Left cardiac atrium (tissue), 4 donors: ENCODE measurements around the gene VRTN. TPM values are rescaled to one million over a fixed set of nuclear protein-coding genes. Genes with fewer than 3 reads are reported as not detected.
"Not testable (repeated sequence)": the region's sequence is repeated elsewhere in the genome, so short reads cannot be mapped to it uniquely, and the experiment has no call there.

Experiments used
- ATAC-seq, 2 donors: fragments of 200-7000 bp; cut with Tn5 transposase; one replicate each; pipeline ENCODE4 v1.9.1; 2020; ENCODE audit warnings: mild to moderate bottlenecking in 2 of 2, moderate library complexity in 2 of 2
- DNase-seq: peaks from one replicate; pipeline ENCODE4 v3.0.0-alpha.2; 2020
- intact Hi-C, 2 donors: fragments of 100-400 bp; cut with DNase I; formaldehyde crosslinking; loops; one replicate each; pipeline versions ENCODE4 v1.14.1 to v1.15.1; 2022 to 2023
- long read RNA-seq: library from polyadenylated mRNA; unstranded; transcript quantifications from one replicate; pipeline ENCODE4 v2.0.0, GENCODE V29; 2021
- total RNA-seq, 2 donors: library from RNA; stranded (reverse); fragmentation: NEBNext Ultra II Directional; extraction: Animal tissue kit (Norgen Biotek cat#: 25700); gene quantifications; one replicate each; pipeline ENCODE4 v1.2.1, GENCODE V29; 2021
- donor health status: DM: no; HTN: yes; CAD: no.
- donor health status: DM: no; HTN: yes; CAD: no; lungs with severe emphysema.
- donor health status: DM: yes; HTN: yes; CAD: no.
- donor health status: Dilated cardiomyopathy.

The VRTN gene
- not detected for total RNA-seq
- long read RNA-seq, result 0 reads

GRCh38 chr14:74348241-74348734 lies at the start of gene VRTN:
TSS of gene VRTN (plus strand) at chr14:74348471. CDS start at chr14:74356784, 8,313 bp downstream.
- intact Hi-C loops, result no loop called here
- no peak for ATAC-seq
- no peak for DNase-seq

- ATAC-seq (peak in 1 of 2 donors; percentile 5), DNase-seq (peak; percentile 58)
- intact Hi-C loops, result no loop called here
Observed at GRCh38 chr14:74299061-74299545, 49.2 kb upstream of the VRTN start.

GRCh38 chr14:74301594-74302151 lies 46.6 kb upstream of the VRTN start:
- ATAC-seq (no peak), DNase-seq (no peak)
- intact Hi-C loops, result no loop called here

GRCh38 chr14:74302152-74302628 lies 46.1 kb upstream of the VRTN start:
- intact Hi-C loops, result no loop called here
- peak; percentile 71 to 78 for ATAC-seq
- no peak for DNase-seq

GRCh38 chr14:74302634-74303569 lies 45.4 kb upstream of the VRTN start, which contains the start of gene ABCD4:
TSS of gene ABCD4 (minus strand) at chr14:74302934. CDS start at chr14:74302912, 22 bp downstream.
- intact Hi-C loops, result no loop called here
- DNase-seq, result peak; percentile 96
- ATAC-seq, result peak; percentile 99

GRCh38 chr14:74308695-74309094 lies 39.6 kb upstream of the VRTN start:
- ATAC-seq (no peak), DNase-seq (no peak)
- intact Hi-C loops, result no loop called here

GRCh38 chr14:74309125-74310022 lies 38.9 kb upstream of the VRTN start:
- ATAC-seq, result no peak
- DNase-seq, result no peak
- intact Hi-C loops, result no loop called here

- intact Hi-C loops, result no loop called here
- no peak for ATAC-seq
- DNase-seq, result no peak
Observed at GRCh38 chr14:74312161-74312560, 36.1 kb upstream of the VRTN start.

- ATAC-seq (no peak), DNase-seq (no peak)
- intact Hi-C loops, result no loop called here
Observed at GRCh38 chr14:74313601-74314000, 34.7 kb upstream of the VRTN start.

GRCh38 chr14:74314576-74314975 lies 33.7 kb upstream of the VRTN start:
- ATAC-seq (peak in 1 of 2 donors; percentile 59), DNase-seq (no peak)
- intact Hi-C loops, result no loop called here

GRCh38 chr14:74324931-74325361 lies 23.3 kb upstream of the VRTN start:
- no peak for ATAC-seq
- DNase-seq, result no peak

GRCh38 chr14:74325446-74325845 lies 22.8 kb upstream of the VRTN start:
- intact Hi-C loops, result no loop called here
- no peak for DNase-seq
- no peak for ATAC-seq

More at GRCh38 chr14:74324931-74325361, 23.3 kb upstream of the VRTN start:
- intact Hi-C loops, result no loop called here

- intact Hi-C loops, result no loop called here
- no peak for DNase-seq
Observed at GRCh38 chr14:74326369-74327152, 21.7 kb upstream of the VRTN start.

GRCh38 chr14:74329950-74330552 lies 18.2 kb upstream of the VRTN start:
- ATAC-seq, DNase-seq, intact Hi-C loops: not testable (repeated sequence)

More at GRCh38 chr14:74326369-74327152, 21.7 kb upstream of the VRTN start:
- no peak for ATAC-seq

- intact Hi-C loops, result no loop called here
- DNase-seq (no peak), ATAC-seq (no peak)
Observed at GRCh38 chr14:74333909-74334308, 14.4 kb upstream of the VRTN start.

GRCh38 chr14:74346341-74346740 lies 1.9 kb upstream of the VRTN start:
- ATAC-seq, result no peak
- intact Hi-C loops, result no loop called here
- DNase-seq, result no peak

GRCh38 chr14:74347097-74347794 lies 1.0 kb upstream of the VRTN start:
- DNase-seq, result no peak
- no peak for ATAC-seq
- intact Hi-C loops, result no loop called here
